B cell (primary cell): Measurements from ENCODE around the gene COPA. TPM values are rescaled to one million over a fixed set of nuclear protein-coding genes. Genes with fewer than 3 reads are reported as not detected.

Experiments
- ATAC-seq: fragments of 200-7000 bp; cut with Tn5 transposase; one replicate; pipeline ENCODE4 v1.10.0; 2021; ENCODE audit warnings: low read depth, mild to moderate bottlenecking, moderate number of reproducible peaks, moderate library complexity
- CTCF ChIA-PET: fragments of 350-600 bp; sonication (Branson Sonifier 250); formaldehyde crosslinking; loops from one replicate; lab custom pipeline; 2021; ENCODE audit warnings: antibody characterized with exemption, inconsistent platforms; lab: Charles Lee
- POLR2A ChIA-PET: fragments of 350-600 bp; sonication (Branson Sonifier 250); formaldehyde crosslinking; loops from one replicate; lab custom pipeline; 2021; ENCODE audit warnings: antibody characterized with exemption; lab: Charles Lee
- DNase-seq: peaks from one replicate; pipeline ENCODE4 v3.0.0; 2013
- H2AFZ ChIP-seq: 2 replicates; pipeline ENCODE4 v1.6.1; 2012; ENCODE audit warnings: mild to moderate bottlenecking, low read depth, low read length; ENCODE audit not compliant: insufficient read depth, poor library complexity, severe bottlenecking
- H3K27ac ChIP-seq, 2 donors: 1 replicate in 1 of 2; 2 replicates in 1 of 2; pipeline ENCODE4 v1.5.1; 2012 to 2013; ENCODE audit warnings: low read length in 2 of 2, mild to moderate bottlenecking in 2 of 2, moderate library complexity in 1 of 2
- H3K27me3 ChIP-seq, 4 experiments: fragments of 200-600 bp in 1 of 4; sonication (generic) in 1 of 4; replicated peaks in 1 of 4; 1 replicate in 2 of 4; 2 replicates in 2 of 4; pipeline versions ENCODE4 v1.6.1 to v1.7.0; 2013 to 2016; ENCODE audit warnings: low read length in 3 of 4, mild to moderate bottlenecking in 2 of 4, mixed read lengths in 1 of 4, moderate library complexity in 1 of 4; ENCODE audit not compliant: insufficient read depth in 4 of 4, control insufficient read depth in 3 of 4; ENCODE audit errors: control extremely low read depth in 1 of 4
- H3K36me3 ChIP-seq, 2 experiments: replicated peaks in 1 of 2; 1 replicate in 1 of 2; 2 replicates in 1 of 2; pipeline versions ENCODE4 v1.6.1 to v1.7.1; 2013; ENCODE audit warnings: low read length in 1 of 2; ENCODE audit not compliant: insufficient read depth in 2 of 2, control insufficient read depth in 1 of 2; ENCODE audit errors: control extremely low read depth in 1 of 2, extremely low read depth in 1 of 2
- H3K4me1 ChIP-seq, 2 donors: fragments of 200-600 bp in 1 of 2; sonication (generic) in 1 of 2; 1 replicate in 1 of 2; 2 replicates in 1 of 2; pipeline versions ENCODE4 v1.5.1 to v1.6.1; 2013 to 2017; ENCODE audit warnings: low read length in 2 of 2; ENCODE audit not compliant: control insufficient read depth in 2 of 2, insufficient read depth in 2 of 2
- H3K4me2 ChIP-seq: replicated peaks from 2 replicates; pipeline ENCODE3; 2012; ENCODE audit warnings: mild to moderate bottlenecking, low read depth, low read length; ENCODE audit not compliant: poor library complexity, severe bottlenecking
- H3K4me3 ChIP-seq, 5 experiments: fragments of 200-600 bp in 1 of 5; sonication (generic) in 1 of 5; 1 replicate in 3 of 5; 2 replicates in 2 of 5; pipeline versions ENCODE4 v1.5.1 to v1.7.0; 2011 to 2016; ENCODE audit warnings: low read length in 4 of 5, mild to moderate bottlenecking in 4 of 5, low read depth in 2 of 5, control low read depth in 1 of 5, moderate library complexity in 1 of 5; ENCODE audit not compliant: insufficient read depth in 1 of 5; ENCODE audit errors: control extremely low read depth in 1 of 5, extremely low read depth in 1 of 5
- H3K79me2 ChIP-seq: fragments of 200-600 bp; sonication (generic); one replicate; pipeline ENCODE4 v1.6.0; 2016; ENCODE audit warnings: low read length; ENCODE audit not compliant: control insufficient read depth, insufficient read depth
- H3K9ac ChIP-seq: fragments of 200-600 bp; sonication (generic); 2 replicates; pipeline ENCODE4 v1.6.1; 2017; ENCODE audit warnings: mild to moderate bottlenecking, low read length, moderate library complexity
- H3K9me3 ChIP-seq, 3 donors: one replicate each; pipeline versions ENCODE4 v1.6.1 to v1.7.1; 2013; ENCODE audit warnings: low read length in 2 of 3; ENCODE audit not compliant: control insufficient read depth in 2 of 3, insufficient read depth in 1 of 3; ENCODE audit errors: control extremely low read depth in 1 of 3
- H4K20me1 ChIP-seq: 2 replicates; pipeline ENCODE4 v1.6.0; 2012; ENCODE audit warnings: mild to moderate bottlenecking, low read length; ENCODE audit not compliant: insufficient read depth, control insufficient read depth, poor library complexity, severe bottlenecking
- H3K27ac Mint-ChIP-seq: one replicate; pipeline ENCODE4 v1.8.0; 2021; ENCODE audit warnings: mixed read lengths
- H3K27me3 Mint-ChIP-seq: one replicate; pipeline ENCODE4 v1.8.0; 2021; ENCODE audit warnings: mixed read lengths
- H3K4me1 Mint-ChIP-seq: one replicate; pipeline ENCODE4 v1.8.0; 2021; ENCODE audit warnings: mixed read lengths
- H3K4me3 Mint-ChIP-seq: one replicate; pipeline ENCODE4 v1.8.0; 2021; ENCODE audit warnings: mixed read lengths
- H3K9me3 Mint-ChIP-seq: one replicate; pipeline ENCODE4 v1.8.0; 2022; ENCODE audit warnings: mixed read lengths; ENCODE audit not compliant: insufficient read depth
- EZH2 ChIP-seq: IDR thresholded peaks from 2 replicates; pipeline ENCODE4 v1.6.1; 2012; ENCODE audit warnings: borderline replicate concordance, low read depth, mild to moderate bottlenecking, moderate library complexity, low read length; ENCODE audit not compliant: insufficient read depth, poor library complexity, severe bottlenecking
- WGBS: methylation state at CpG from one replicate; pipeline ENCODE4 v1.1.5; 2013; ENCODE audit warnings: missing lambda C conversion rate; ENCODE audit not compliant: insufficient coverage; 5-methylcytosine and 5-hydroxymethylcytosine counted together
- intact Hi-C: fragments of 100-400 bp; cut with micrococcal nuclease; formaldehyde crosslinking; loops from one replicate; pipeline ENCODE4 v1.10.0; 2022
- polyA plus RNA-seq: library from polyadenylated mRNA; depleted of rRNA; stranded (reverse); fragments of >200 nt; gene quantifications from 2 replicates; pipeline ENCODE4 v1.2.3, GENCODE V29; 2012
- total RNA-seq, 2 donors: library from RNA; stranded (reverse); fragments of 120-200 nt in 1 of 2; gene quantifications; 1 replicate in 1 of 2; 2 replicates in 1 of 2; pipeline versions ENCODE4 v1.2.3 to v1.2.4, GENCODE V29; 2013 to 2022
- TF ChIP-seq, protein P1 (sequence below): fragments of 200-600 bp; IDR thresholded peaks from one replicate; pipeline ENCODE4 v1.8.0; 2022; ENCODE audit warnings: antibody characterized with exemption, mild to moderate bottlenecking

The COPA gene
- total and polyA plus RNA-seq, 2 donors (not counting 1 experiment from before 2014, with no cell fraction given) = 39.1 to 168 TPM

DNA sequence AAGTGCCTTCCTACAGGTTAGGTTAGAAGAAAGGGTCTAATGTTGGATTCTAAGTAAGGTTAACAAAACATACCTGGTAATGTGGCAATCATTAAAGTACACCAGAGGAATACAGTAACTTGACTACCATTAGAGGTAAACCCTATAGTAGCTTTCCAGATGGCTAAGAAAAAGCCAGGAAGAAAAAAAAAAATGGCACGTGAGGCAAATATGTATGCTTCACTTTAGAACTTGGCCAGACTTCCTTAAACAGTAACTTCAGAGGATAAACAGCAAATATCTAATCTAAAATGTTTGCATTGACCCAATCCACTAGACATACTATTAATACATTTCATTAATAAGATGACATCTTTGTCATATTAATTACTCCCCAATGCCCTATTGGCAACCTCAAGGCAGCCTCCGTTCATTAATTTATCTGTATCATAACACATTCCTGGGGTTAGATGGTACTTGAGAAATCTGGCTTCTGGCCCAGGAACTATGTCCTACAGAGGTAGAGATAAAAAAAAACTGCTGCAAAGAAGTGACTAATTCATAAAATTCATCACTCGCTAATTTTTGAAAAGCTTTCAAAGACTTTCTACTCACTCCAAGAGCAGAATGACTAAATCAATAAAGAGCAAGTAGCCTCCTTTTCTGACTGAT is 86.5 kb downstream of the COPA start:
- TF ChIP-seq EZH2 = no peak
- TF ChIP-seq, protein P1, sequence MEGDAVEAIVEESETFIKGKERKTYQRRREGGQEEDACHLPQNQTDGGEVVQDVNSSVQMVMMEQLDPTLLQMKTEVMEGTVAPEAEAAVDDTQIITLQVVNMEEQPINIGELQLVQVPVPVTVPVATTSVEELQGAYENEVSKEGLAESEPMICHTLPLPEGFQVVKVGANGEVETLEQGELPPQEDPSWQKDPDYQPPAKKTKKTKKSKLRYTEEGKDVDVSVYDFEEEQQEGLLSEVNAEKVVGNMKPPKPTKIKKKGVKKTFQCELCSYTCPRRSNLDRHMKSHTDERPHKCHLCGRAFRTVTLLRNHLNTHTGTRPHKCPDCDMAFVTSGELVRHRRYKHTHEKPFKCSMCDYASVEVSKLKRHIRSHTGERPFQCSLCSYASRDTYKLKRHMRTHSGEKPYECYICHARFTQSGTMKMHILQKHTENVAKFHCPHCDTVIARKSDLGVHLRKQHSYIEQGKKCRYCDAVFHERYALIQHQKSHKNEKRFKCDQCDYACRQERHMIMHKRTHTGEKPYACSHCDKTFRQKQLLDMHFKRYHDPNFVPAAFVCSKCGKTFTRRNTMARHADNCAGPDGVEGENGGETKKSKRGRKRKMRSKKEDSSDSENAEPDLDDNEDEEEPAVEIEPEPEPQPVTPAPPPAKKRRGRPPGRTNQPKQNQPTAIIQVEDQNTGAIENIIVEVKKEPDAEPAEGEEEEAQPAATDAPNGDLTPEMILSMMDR = no peak
- no peak overlapping the region for H3K4me3 ChIP-seq
- H3K9me3 Mint-ChIP-seq = no peaks in the 10 kb centered on the region
- intact Hi-C loops = no loop called here
- no CpG with 5 or more reads among the region's 3 CpGs for WGBS
- ATAC-seq (no peak), DNase-seq (no peak)
- H3K4me1 ChIP-seq = peaks cover 13 to 14% of the 10 kb centered on the region in 2 donors
- ChIA-PET POLR2A (no interaction called here), CTCF (interaction anchor here (0.6 to 2.3 kb wide), 4 partner anchors 35 to 163 kb away, joined by 3 to 7 read pairs (median 4); no protein-coding TSS in a partner anchor)
- H3K27me3 Mint-ChIP-seq = no peaks in the 10 kb centered on the region
- no peaks in the 10 kb centered on the region for H3K9me3 ChIP-seq
- no peak overlapping the region for H3K27ac ChIP-seq
- no peak overlapping the region for H3K9ac ChIP-seq
- no peak overlapping the region for H2AFZ ChIP-seq
- H3K27ac Mint-ChIP-seq = no peak overlapping the region
- no peak overlapping the region for H3K4me2 ChIP-seq
- no peak overlapping the region for H3K4me3 Mint-ChIP-seq
- H4K20me1 ChIP-seq = peaks cover 10% of the 10 kb centered on the region
- H3K79me2 ChIP-seq = peaks cover 57% of the 10 kb centered on the region
- peaks cover 37% of the 10 kb centered on the region for H3K4me1 Mint-ChIP-seq
- H3K27me3 ChIP-seq = no peaks in the 10 kb centered on the region
- peaks cover 5 to 25% of the 10 kb centered on the region in 2 experiments for H3K36me3 ChIP-seq

DNA sequence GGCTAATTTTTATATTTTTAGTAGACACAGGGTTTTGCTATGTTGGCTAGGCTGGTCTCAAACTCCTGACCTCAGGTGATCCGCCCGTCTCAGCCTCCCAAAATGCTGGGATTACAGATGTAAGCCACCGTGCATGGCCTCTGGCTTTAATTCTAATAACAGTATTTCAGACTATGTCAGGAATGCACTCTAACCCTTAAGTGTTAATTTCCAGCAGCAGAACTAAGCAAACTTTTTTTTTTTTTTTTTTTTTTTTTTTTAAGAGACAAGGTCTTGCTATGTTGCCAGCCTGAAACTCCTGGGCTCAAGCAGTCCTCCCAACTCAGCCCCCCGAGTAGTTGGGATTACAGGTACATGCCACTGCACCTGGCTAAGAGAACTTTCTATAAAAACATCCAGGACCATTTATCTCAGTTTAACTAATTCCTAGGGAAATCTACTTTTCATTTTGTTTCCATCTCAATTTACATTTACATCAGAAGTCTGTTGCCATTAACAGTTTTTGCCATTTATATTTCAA is 87.2 kb downstream of the COPA start:
- TF ChIP-seq, protein P1 = no peak
- no peak for TF ChIP-seq EZH2
- no peak overlapping the region for H3K4me3 ChIP-seq
- intact Hi-C loops = no loop called here
- H3K9me3 ChIP-seq = no peaks in the 10 kb centered on the region
- H3K27me3 ChIP-seq = no peaks in the 10 kb centered on the region
- ChIA-PET POLR2A (no interaction called here), CTCF (interaction anchor here (2.5 kb wide), 1 partner anchor 63 kb away, joined by 23 read pairs; no protein-coding TSS in a partner anchor)
- H3K27ac ChIP-seq = no peak overlapping the region
- peaks cover 56% of the 10 kb centered on the region for H3K79me2 ChIP-seq
- Mint-ChIP-seq H3K27ac (no peak overlapping the region), H3K4me3 (no peak overlapping the region), H3K9me3 (no peaks in the 10 kb centered on the region), H3K27me3 (no peaks in the 10 kb centered on the region), H3K4me1 (peaks cover 31% of the 10 kb centered on the region)
- no peak overlapping the region for H2AFZ ChIP-seq
- H3K4me2 ChIP-seq = no peak overlapping the region
- ATAC-seq (no peak), DNase-seq (no peak)
- WGBS = 100% methylated on average over 1 of the region's 4 CpGs
- H3K9ac ChIP-seq = no peak overlapping the region
- peaks cover 5 to 25% of the 10 kb centered on the region in 2 experiments for H3K36me3 ChIP-seq
- peaks cover 17% of the 10 kb centered on the region for H4K20me1 ChIP-seq
- peaks cover 6 to 7% of the 10 kb centered on the region in 2 donors for H3K4me1 ChIP-seq
